ENCODE measurements around the gene OAF. TPM values are rescaled to one million over a fixed set of nuclear protein-coding genes. Genes with fewer than 3 reads are reported as not detected.
"Not testable (repeated sequence)": the region's sequence is repeated elsewhere in the genome, so short reads cannot be mapped to it uniquely, and the experiment has no call there.

OAF gene
- total RNA-seq, 1 donor from 2014 or later: 6.6 TPM

GRCh38 chr11:120270386-120270785 is 59.6 kb downstream of the OAF start:
- Mint-ChIP-seq H3K9me3 (ENCODE audit: low read depth) (no peaks in the 10 kb centered on the region), H3K4me1 (ENCODE audit: low read depth) (no peaks in the 10 kb centered on the region), H3K27me3 (peaks cover 42% of the 10 kb centered on the region), H3K36me3 (ENCODE audit: insufficient read depth) (no peaks in the 10 kb centered on the region), H3K27ac (no peak overlapping the region), H3K4me3 (ENCODE audit: low read depth) (no peak overlapping the region)
- no peak for DNase-seq (ENCODE audit: low spot score, unreplicated experiment)
- no peak for TF ChIP-seq CTCF (IDR thresholded peaks at IDR 0.05; ENCODE audit: unreplicated experiment)

GRCh38 chr11:120271672-120272071 is 60.8 kb downstream of the OAF start:
- Mint-ChIP-seq H3K4me1 (ENCODE audit: low read depth) (no peaks in the 10 kb centered on the region), H3K9me3 (ENCODE audit: low read depth) (no peaks in the 10 kb centered on the region), H3K36me3 (ENCODE audit: insufficient read depth) (no peaks in the 10 kb centered on the region), H3K27ac (no peak overlapping the region), H3K27me3 (peaks cover 36% of the 10 kb centered on the region), H3K4me3 (ENCODE audit: low read depth) (no peak overlapping the region)
- DNase-seq (ENCODE audit: low spot score, unreplicated experiment): no peak
- no peak for TF ChIP-seq CTCF (IDR thresholded peaks at IDR 0.05; ENCODE audit: unreplicated experiment)

GRCh38 chr11:120272303-120272702 is 61.5 kb downstream of the OAF start:
- Mint-ChIP-seq H3K4me1 (ENCODE audit: low read depth) (no peaks in the 10 kb centered on the region), H3K4me3 (ENCODE audit: low read depth) (no peak overlapping the region), H3K27me3 (peaks cover 31% of the 10 kb centered on the region), H3K36me3 (ENCODE audit: insufficient read depth) (no peaks in the 10 kb centered on the region), H3K9me3 (ENCODE audit: low read depth) (no peaks in the 10 kb centered on the region), H3K27ac (no peak overlapping the region)
- TF ChIP-seq CTCF (IDR thresholded peaks at IDR 0.05; ENCODE audit: unreplicated experiment): no peak
- DNase-seq (ENCODE audit: low spot score, unreplicated experiment): no peak

- no peak for DNase-seq (ENCODE audit: low spot score, unreplicated experiment)
- Mint-ChIP-seq H3K27me3 (peaks cover 31% of the 10 kb centered on the region), H3K9me3 (ENCODE audit: low read depth) (no peaks in the 10 kb centered on the region), H3K4me3 (ENCODE audit: low read depth) (no peak overlapping the region), H3K27ac (no peak overlapping the region), H3K36me3 (ENCODE audit: insufficient read depth) (no peaks in the 10 kb centered on the region), H3K4me1 (ENCODE audit: low read depth) (no peaks in the 10 kb centered on the region)
- TF ChIP-seq CTCF (IDR thresholded peaks at IDR 0.05; ENCODE audit: unreplicated experiment): no peak
Observed at GRCh38 chr11:120273432-120273831, 62.6 kb downstream of the OAF start.

GRCh38 chr11:120273956-120274355 is 63.1 kb downstream of the OAF start:
- peaks cover 33% of the 10 kb centered on the region for H3K27me3 Mint-ChIP-seq
- not testable (repeated sequence) for H3K4me3 Mint-ChIP-seq (ENCODE audit: low read depth); H3K27ac Mint-ChIP-seq; H3K4me1 Mint-ChIP-seq (ENCODE audit: low read depth); H3K36me3 Mint-ChIP-seq (ENCODE audit: insufficient read depth); H3K9me3 Mint-ChIP-seq (ENCODE audit: low read depth); DNase-seq (ENCODE audit: low spot score, unreplicated experiment)

GRCh38 chr11:120279502-120279901 is 68.7 kb downstream of the OAF start:
- no peak overlapping the region for H3K4me3 Mint-ChIP-seq (ENCODE audit: low read depth)
- no peak for TF ChIP-seq CTCF (IDR thresholded peaks at IDR 0.05; ENCODE audit: unreplicated experiment)
- no peaks in the 10 kb centered on the region for H3K9me3 Mint-ChIP-seq (ENCODE audit: low read depth)
- H3K4me1 Mint-ChIP-seq (ENCODE audit: low read depth): peaks cover 1% of the 10 kb centered on the region
- no peaks in the 10 kb centered on the region for H3K36me3 Mint-ChIP-seq (ENCODE audit: insufficient read depth)
- H3K27ac Mint-ChIP-seq: no peak overlapping the region
- peaks cover 24% of the 10 kb centered on the region for H3K27me3 Mint-ChIP-seq
- no peak for DNase-seq (ENCODE audit: low spot score, unreplicated experiment)

Other genes with a start within 250 kb of the OAF start
- 0.33 TPM in 1 of 2 replicates, not detected in the other for gene TRIM29, start 72.9 kb upstream of the OAF start, total RNA-seq
- 0.09 TPM in 1 of 2 replicates, not detected in the other for gene POU2F3, start 29.1 kb downstream of the OAF start, total RNA-seq
- 8.9 and 9.3 TPM in 2 replicates for gene TLCD5, start 114.3 kb downstream of the OAF start, total RNA-seq
- gene ARHGEF12, start 125.4 kb downstream of the OAF start, total RNA-seq: 64.9 and 66.2 TPM in 2 replicates